ENCODE measurements around the gene CROCC2.

CROCC2 gene

DNA sequence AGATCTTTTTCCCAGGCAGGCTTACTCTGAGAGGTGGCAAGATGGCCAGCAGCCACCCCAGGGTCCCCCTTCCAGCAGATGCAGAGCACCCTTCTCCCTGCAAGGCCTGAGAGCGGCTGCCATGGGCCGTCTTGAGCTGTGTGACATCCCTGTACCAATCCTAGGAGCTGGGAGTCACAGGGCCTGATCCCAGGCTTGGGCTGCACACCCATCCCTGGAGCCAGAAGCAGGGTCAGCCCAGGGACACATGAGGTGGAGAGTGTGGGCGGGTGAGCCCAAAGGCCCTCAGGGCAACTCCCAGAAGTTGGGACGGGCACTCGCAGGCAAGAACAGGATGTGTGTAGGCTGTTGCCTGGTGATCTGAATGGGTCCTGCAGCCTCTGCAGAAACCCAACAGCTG is 40.5 kb downstream of the CROCC2 start:
- no peak for FAIRE-seq

DNA sequence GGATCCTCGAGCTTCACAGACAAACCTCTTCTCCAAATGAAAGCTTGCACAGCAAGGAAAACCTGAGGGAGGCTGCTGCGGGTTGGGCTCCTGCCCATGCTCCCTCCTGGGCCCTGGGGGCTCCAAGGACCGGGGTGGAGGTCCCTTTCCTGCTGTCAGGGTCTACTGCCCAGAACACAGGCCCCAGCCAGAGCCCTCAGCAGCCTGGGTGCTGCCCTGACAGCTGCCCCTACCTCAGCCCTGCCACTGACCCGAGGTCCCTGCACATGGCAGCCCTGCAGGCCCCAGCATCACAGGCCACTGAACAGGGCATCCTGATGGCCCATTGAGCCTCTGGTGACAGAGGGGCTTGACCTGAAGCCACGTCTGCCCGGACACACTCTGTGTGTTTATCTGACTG is 41.0 kb downstream of the CROCC2 start:
- FAIRE-seq, result no peak

DNA sequence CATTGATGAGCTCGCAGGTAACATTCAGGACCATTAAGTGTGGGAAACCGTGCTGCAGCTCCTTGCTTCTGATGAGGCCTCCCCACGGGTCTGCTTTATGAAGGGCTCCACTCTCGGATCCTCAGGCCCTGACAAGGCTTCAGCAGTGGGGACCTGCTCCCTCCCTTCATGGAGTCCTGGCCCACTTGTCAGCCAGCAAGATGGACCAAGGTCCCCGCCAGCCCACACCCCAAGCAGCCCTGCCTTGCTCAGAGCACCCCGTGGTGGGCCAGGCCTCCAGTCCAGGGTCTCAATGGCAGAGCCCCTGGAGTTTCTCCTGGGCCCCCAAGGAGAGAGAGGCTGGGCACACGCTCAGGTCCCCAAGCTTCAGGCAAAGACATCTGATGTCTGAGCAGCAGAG is 41.5 kb downstream of the CROCC2 start:
- FAIRE-seq, result no peak

DNA sequence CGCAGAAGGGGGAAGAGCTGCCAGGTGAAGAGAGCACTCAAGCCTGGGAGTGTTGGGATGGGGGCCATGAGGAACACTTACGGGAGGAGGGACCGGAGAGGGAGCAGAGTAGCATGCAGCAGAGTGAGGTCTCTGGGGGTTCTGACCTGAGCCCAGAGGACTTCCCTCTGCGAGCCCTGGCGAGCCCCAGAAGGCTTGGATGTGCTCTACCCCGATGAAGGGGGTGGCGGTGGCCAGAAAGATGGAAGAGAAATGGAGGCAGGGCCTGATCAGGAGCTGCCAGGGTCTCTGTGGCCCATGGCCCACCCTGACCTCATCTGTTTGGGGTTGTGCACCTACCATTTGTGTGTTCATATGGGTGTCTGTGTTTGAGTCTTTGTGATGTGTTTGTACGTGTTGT is 42.0 kb downstream of the CROCC2 start:
- no peak for FAIRE-seq

DNA sequence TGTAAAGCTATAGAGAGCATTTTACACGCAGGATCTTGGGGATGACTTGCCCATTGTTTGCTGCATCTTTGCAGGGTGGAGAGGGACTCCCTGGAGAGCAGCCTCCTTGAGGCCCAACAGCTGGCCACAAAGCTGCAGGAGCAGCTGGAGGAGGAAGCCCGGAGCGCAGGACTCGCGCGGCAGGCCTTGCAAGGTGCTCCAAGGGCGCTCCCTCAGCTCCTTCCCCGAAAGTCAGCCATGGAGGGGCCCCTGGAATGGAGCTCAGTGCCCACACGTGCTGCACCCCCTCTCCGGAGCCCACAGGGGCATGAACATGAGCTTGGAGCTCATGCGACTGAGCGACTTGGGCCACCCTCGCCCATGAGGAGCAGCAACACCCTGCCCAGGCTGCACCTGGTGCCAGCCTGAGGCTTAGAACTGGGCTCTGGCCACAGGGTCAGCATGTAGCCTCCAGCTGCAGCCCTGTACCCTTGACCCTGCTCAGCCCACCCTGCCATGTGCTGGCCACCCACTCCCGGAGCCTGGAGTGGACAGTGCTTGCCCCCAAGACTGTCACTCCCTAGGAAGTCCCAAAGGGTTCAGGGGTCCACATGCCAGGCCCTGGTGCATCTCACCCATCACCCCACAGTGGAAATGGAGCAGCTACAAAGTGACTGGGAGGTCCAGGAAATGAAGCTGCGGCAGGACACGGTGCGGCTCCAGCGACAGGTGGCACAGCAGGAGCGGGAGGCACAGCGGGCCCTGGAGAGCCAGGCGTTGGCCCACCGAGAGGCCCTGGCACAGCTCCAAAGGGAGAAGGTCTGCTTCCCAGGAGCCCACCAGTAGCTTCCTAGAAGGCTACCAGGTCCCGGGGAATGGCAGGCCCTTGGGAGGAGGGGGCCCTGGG is 43.0 kb downstream of the CROCC2 start:
- FAIRE-seq, result no peak

DNA sequence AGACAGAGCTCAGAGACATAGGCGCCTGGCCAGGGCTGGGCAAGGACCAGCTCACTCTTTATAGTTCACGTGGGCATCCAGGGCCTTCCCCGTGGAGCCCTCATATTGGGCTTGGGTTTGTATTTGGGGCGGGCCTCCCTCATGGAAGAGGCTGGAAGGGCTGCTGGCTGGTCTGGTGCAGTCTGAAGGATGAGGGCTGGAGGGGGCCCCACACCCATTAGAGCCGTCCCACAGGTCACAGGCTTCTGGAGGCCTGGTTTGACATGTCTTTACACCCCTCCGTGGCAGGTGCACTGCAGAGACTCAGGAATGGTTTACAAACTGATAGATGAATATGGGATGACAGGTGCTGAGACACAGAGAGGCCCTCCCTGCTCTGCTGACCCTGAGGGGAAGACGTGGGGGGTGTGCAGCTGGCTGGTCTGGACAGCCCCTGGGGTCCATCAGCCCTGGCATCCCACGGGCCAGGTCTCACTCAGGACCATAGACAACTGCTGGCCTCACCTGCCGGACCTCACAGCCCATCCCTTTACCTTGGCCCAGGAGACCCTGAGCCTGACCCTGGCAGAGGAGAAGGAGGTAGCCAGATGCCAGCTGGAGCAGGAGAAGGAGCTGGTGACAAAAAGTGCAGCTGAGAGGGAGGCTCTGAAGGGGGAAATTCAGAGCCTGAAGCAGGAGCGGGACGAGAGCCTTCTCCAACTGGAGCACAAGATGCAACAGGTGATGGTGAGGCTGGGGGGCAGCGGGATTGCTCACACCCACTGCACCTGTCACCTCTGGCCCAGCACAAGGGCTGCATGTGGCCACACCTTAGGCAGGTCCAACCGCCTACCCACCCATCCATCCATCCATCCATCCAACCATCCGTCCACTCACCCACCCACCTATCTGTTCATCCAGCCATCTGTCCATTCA is 43.9 kb downstream of the CROCC2 start:
- no peak for FAIRE-seq

DNA sequence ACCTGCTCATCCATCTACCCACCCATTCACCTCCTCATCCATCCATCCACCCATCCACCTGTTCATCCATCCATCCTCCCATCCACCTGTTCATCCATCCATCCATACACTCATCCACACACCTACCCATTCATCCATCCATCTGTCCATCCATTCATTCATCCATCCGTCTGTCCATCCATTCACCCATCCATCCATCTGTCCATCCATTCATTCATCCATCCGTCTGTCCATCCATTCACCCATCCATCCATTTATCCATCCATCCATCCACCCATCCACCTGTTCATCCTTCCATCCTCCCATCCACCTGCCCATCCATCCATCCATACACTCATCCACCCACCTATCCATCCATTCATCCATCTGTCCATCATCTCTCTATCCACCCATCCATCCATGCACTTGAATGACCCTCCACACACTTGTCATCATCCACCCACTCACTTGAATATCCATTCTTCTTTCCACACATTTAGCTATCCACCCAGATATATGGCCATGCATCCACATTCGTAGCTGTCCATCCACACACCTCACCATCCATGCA is 45.0 kb downstream of the CROCC2 start:
- no peak for FAIRE-seq

DNA sequence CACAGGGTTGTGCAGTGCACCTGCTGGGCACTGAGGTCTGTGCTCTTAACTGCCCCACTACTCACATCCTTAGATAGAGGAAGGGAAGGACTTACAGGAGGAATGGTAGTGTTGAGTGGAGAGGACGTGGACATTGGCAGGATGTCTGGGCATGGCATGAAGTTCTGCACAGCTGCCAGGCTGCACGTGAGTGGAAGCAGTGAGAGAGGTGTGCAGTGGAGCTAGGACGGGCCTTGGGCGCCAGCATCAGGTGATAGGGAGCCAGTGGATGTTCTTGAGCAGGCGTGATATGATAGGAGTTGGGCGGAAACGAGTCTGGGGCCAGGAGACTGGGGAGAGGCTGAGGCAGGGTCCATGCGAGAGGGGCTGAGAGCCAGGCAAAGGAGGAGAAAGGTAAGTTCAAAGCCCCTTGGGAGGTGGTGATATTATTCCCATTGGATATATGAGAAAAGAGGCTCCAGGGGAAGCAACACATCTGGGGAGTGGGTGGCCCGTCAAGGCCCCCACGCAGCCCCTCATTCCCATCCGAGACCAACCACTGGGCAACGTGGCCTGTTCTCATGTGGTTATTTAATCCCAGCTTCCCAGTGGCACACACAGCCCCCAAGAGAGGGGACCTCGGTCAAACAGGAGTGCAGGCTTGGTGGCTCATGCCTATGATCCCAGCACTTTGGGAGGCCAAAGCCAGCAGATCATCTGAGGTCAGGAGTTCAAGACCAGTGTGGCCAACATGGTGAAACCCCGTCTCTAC is 46.5 kb downstream of the CROCC2 start:
- no peak for FAIRE-seq

DNA sequence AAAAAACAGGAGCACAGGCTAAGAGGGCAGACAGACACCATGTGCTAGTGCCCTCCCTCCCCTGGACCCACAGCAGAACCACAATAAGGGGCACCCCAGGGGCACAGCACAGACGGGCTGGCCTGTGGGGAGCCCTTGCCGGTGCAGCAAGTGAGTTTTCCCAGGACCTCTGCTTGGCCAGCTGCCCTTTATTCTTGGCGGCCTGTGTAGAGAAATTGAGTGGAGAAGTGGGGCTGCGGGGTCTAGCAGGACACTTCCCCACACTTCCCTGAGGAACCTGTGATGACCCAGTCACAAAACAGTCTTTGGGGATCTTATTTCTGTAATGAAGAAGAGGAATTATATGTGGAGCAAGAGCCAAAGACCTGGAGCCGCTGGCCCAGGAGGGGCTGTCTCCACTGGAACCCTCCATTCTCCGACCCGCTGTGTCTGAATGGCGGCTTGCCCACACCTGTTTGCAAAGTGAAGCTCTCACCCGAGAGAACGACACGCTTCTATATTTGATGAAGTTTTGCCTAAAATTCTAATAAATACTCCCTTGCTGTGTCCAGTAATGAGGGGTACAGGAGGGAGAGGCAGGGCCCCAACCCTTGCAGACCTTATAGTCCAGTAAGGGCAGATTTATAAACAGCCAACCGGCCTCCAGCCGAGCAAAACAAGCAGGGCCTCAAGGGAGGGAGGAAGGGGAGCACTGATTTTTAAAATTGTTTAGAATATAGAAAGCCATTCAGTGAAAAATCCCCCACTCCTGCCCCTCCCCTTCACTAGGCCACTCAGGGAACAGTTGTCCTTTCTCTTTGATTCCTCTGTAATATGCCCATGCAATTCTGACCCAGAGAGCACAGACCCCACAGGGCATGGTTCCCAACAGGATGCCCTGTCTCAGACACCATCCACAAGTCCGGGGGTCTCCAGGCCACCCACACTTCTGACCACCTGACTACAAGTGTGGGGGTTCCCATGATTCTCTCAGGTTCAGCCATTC is 47.6 kb downstream of the CROCC2 start:
- FAIRE-seq, result no peak

DNA sequence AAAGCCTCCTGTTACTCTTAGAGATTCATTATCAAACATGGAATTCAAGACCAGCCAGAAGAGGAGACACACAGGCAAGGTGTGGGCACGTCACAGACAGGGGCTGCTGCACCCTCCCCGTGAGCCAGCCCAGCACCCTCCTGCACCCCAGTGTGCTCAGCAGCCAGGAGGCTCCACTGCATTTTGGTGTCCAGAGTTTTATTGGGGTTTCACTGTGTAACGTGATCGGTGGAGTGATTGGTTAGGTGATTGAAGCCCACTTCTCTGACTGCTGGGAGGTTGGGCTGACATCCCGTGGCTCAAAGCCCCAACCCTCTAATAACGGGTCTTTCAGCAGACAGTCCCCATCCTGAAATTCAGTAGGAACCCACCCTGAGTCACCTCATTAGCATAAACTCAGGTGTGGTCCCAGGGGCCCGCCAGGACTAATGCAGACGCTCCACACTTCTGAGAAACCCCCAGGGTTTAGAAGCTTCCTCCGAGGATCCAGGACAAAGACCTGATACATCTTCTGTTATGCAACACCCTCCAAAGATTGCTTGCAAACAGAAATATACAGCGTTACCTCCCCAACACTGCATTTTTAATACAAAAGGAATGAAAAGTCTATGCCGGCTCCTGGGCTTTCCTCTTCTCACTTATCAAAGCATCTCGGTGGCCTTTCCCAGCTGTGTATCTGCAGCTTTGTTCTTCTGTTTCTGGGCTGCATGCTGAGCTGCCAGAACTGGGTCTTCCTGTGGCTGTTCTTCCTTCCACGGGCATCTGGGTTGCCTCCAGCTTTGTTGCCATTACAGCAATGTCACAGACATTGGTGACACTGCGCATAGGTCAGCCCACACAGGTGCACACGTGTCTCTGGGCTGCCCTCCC is 48.5 kb downstream of the CROCC2 start:
- no peak for FAIRE-seq

DNA sequence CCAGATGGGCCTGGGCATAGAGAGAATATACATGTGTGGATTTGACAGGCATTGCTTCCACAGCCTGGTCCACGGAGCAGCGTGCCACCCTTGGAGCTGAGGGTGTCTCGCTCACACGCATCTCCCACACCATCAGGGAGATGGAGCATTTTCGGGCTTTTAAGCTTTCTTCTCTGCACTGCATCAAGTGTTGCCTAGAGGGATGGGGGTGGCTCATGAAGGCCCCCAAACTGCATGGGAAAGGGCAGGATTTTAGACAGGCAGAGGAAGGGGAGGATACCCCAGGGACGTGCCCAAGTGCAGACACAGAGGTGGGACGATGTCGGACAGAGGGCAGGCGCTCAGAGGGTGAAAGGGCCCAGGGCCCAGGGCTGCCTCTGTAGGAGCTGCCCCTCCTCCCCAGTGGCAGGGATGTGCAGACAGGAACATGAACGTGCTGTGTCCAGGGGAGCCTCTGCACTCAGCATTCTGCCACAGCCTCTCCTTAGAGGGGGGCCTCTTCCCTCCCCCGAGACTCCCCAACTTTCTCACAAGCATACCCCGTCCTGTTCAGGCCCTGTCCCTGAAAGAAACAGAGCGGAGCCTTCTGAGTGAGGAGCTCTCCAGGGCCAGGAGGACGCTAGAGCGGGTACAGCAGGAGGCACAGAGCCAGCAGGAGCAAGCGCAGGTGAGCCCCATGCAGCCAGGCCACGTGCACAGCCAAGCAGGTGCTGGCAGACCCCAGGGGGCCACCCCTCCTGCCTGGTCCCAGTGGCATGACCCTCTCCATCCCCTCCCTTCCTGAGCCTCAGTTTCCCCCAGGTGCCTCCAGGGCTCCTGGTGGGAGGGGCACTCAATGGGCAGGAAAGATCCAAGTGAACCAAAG is 49.4 kb downstream of the CROCC2 start:
- no peak for FAIRE-seq

DNA sequence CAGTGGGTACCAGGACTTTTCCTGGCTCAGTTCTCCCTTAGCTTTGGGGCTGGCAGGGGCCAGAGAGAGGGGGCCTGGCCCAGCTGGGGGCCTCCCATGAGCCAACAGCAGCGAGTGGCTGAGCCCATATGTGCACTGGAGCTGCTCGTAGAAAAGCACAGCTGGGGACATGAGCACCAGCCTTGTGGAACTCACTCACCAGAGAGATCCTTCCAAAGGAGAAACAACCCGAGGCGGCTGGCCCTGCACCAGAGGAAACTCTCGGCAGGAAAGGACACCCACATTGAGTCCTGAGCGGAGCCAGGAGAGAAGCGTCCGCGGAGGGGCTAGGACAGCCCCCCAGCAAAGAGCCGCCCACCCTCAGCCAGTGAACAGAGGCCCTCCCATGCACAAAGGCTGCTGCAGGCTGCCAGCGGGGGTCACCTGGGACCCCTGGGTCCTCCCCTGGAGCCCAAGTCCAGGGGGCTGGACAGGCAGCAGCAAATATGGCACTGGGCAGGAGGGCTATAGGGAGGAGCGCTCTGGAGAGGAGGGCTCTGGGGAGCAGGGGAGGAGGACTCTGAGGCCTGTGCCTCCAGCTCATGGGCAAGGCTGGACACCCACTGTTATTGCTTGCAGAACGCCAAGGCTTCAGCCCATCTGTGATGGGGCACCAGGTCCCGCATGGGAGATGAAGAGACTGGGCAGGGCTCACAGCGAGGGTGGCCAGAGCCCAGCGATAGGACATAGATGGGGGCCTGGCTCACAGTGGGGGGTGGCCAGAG is 50.2 kb downstream of the CROCC2 start:
- FAIRE-seq, result no peak

DNA sequence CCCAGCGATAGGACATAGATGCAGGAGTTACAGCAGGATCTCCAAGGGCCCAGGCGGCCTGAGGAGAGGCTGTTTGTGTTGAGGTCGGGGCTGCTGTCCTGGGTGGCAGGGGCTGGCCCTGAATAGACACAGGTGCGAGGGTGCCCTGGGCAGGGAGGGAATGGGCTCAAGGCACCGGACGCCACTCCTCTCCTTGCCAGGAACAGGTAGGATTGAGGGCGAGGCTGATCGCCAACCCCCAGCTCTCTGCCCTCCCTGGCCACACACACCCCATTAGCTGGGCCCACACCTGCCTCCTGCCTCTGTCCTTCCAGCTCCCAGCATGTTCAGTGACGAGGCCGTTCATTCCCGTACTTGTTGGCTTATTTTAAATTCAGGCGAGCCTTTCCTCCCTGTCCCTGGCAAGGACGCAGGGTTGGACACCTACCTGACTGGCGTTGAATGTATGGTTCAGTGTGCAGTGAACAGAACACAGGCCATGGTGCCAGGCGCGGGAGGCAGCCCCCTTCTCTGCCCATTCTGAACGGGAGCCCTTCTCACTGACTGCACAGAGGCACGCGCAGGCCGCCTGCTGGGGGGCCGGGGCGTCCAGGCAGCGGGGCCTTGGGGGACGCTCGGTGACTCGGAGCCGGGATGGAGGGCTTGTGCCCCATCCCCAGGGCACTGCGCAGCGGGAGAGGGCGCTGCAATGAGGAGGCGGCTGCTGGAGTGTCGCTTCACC is 51.0 kb downstream of the CROCC2 start:
- no peak for FAIRE-seq

DNA sequence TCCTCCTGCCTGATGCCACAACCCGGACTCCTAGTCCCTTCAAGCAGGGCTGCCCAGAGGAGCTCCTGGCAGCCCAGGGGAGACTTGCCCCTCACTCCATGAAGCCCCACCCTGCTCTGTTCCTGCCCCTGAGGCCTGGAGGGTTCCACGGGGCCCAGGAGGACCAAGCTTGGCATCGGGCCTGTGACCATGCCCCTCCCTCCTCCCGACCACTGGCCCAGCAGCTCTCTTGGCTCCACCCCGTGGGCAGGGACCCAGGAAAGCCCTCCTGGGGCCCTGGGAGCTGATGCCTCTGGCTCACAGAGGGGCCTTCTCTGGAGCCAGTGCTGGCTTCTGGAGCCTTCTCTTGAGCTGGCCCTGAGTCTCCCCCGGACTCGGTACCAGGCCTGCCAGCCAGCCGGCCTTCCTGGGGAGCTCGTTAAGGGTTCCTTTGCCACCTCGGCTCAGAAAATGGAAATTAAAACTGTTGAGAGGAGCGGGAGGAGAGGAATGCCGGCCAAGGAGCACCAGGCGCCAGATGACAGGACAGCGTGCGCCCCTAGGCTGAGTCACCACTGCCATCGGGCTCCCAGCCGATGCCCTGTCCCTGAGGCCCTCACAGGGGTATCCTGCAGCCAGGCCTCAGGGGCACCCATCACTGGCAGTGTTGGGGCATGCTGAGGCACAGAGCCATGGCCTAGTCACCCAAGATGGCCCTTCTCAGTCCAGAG is 51.7 kb downstream of the CROCC2 start:
- FAIRE-seq, result no peak

DNA sequence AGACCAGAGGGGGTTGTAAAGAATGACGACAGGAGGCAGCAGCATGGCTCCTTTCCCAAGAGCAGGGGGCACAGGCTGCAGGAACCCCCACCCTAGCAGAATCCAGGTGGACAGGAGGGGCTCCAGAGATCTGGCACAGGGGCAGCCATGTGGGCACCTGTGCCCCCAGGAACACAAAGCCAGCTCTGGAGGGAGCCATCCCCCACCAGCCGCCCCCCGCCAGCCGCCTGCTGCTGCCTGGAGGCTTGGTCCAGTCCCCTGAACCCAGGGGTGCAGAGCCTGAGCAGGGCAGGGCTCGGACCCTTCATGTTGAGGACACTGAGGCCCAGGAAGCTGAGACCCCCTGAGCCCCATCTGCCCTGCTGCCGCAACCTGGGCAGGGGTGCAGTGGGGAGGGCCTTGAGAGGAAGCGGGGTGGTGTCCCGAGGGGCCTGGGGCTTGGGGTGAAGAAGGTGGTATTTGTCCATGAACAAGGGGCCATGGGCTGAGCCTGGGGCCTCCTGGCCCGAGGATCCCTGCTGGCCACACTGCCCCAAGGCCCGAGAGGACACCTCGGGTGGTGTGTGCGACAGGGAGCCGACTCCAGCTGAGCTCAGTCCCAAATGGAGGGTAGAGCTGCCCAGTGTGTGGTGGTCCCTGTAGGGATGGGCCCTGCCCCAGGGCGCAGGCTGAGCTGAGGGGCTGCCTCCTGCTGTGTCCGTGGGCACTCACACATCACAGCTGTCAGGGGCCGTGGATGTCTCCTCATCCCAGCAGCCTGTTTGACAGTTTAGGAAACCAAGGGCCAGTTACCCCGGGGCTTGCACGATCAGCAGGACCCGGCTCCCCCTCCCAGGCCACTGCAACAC is 52.5 kb downstream of the CROCC2 start:
- FAIRE-seq, result no peak

DNA sequence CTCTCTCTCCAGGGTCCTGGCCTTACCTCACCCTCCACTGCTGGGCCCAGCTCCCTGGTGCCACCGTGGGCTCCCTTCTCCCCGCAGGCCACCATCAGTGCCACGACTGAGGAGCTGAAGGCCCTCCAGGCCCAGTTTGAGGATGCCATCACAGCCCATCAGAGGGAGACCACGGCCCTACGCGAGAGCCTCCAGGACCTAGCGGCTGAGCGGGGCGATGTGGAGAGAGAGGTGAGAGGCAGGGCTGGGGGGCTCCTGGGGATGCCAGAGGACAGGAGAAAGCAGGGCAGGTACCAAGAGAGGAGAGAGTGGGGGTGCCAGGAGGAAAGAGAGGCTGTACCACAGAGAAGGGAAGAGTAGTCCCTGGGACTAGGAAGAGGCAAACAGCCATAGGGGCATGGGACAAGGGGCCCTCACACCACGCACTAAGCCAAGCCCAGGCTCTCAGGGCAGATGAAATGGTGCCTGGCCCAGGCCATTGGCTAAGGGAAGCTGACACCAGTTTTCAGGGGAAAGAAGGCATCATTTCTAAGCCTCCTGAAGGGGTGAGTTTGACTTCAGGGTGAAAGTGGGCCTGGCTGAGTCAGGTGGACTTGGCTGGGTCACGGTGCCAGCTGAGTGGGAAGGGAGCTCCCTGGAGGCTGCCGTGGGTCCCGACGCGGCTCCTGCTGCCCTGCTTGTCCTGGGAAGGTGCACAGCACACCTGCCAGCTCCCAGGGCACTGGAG is 53.2 kb downstream of the CROCC2 start:
- no peak for FAIRE-seq
